K562 (cell line): ENCODE results near the gene MAP1LC3B.

ENCODE experiments used
- CREB1 ChIP-seq, 2 experiments: sonication (generic) in 1 of 2; formaldehyde crosslinking in 1 of 2; IDR thresholded peaks; 2 replicates each; pipeline versions ENCODE4 v1.6.1 to v1.8.0; 2012 to 2022; ENCODE audit warnings: inconsistent platforms in 1 of 2, mild to moderate bottlenecking in 1 of 2, missing genetic modification reagents in 1 of 2, moderate library complexity in 1 of 2
- CTCF ChIP-seq, 3 experiments: IDR thresholded peaks in 2 of 3; conservative IDR thresholded peaks in 1 of 3; 2 replicates each; pipeline ENCODE4 v1.5.1; 2011 to 2012; ENCODE audit warnings: low read length in 3 of 3, mild to moderate bottlenecking in 3 of 3, control low read depth in 2 of 3, improper control_type of control experiment in 1 of 3, inconsistent platforms in 1 of 3, low read depth in 1 of 3, mixed read lengths in 1 of 3, moderate library complexity in 1 of 3; ENCODE audit not compliant: insufficient read depth in 2 of 3
- IRF2 ChIP-seq: sonication (generic); formaldehyde crosslinking; IDR thresholded peaks from 2 replicates; pipeline ENCODE4 v1.8.1; 2022; ENCODE audit warnings: mild to moderate bottlenecking, missing genetic modification reagents
- MYC ChIP-seq, 2 experiments: fragments of 250-450 bp in 1 of 2; sonication (Bioruptor Pico) in 1 of 2; IDR thresholded peaks; 2 replicates each; pipeline versions ENCODE4 v1.5.1 to v1.6.1; 2012 to 2021; ENCODE audit warnings: low read depth in 2 of 2, borderline replicate concordance in 1 of 2, improper control_type of control experiment in 1 of 2, low read length in 1 of 2, mild to moderate bottlenecking in 1 of 2, moderate library complexity in 1 of 2
- POLR2AphosphoS5 ChIP-seq: IDR thresholded peaks from 2 replicates; pipeline ENCODE4 v1.6.1; 2011; ENCODE audit warnings: mild to moderate bottlenecking, low read depth, low read length, moderate library complexity; ENCODE audit not compliant: control insufficient read depth, insufficient read depth
- RFX5 ChIP-seq: IDR thresholded peaks from 2 replicates; pipeline ENCODE4 v1.6.1; 2011; ENCODE audit warnings: low read depth, mild to moderate bottlenecking, improper control_type of control experiment, low read length
- TAF1 ChIP-seq: IDR thresholded peaks from 2 replicates; pipeline ENCODE4 v1.6.1; 2011; ENCODE audit warnings: mild to moderate bottlenecking, low read length, moderate library complexity; ENCODE audit not compliant: insufficient read depth, control insufficient read depth, severe bottlenecking; ENCODE audit errors: extremely low read depth
- TARDBP ChIP-seq: fragments of 450-650 bp; IDR thresholded peaks from 2 replicates; pipeline ENCODE4 v1.6.1; 2016
- YY1 ChIP-seq, 3 experiments: IDR thresholded peaks; 2 replicates each; pipeline ENCODE4 v1.6.1; 2011; ENCODE audit warnings: low read length in 2 of 3, mild to moderate bottlenecking in 2 of 3, moderate library complexity in 2 of 3, borderline replicate concordance in 1 of 3, control low read depth in 1 of 3, low read depth in 1 of 3; ENCODE audit not compliant: insufficient read depth in 3 of 3, insufficient replicate concordance in 2 of 3, control insufficient read depth in 1 of 3, insufficient read length in 1 of 3; ENCODE audit errors: extremely low read depth in 1 of 3
- ZNF766 ChIP-seq: fragments of 200-800 bp; sonication (Bioruptor generic); conservative IDR thresholded peaks from 2 replicates; pipeline ENCODE4 v1.6.1; 2016; ENCODE audit warnings: missing genetic modification characterization, missing compliant biosample characterization
- TF ChIP-seq, protein P1 (sequence below): sonication (generic); formaldehyde crosslinking; IDR thresholded peaks from 2 replicates; pipeline ENCODE4 v1.9.0; 2022; ENCODE audit warnings: mild to moderate bottlenecking, missing genetic modification reagents

DNA sequence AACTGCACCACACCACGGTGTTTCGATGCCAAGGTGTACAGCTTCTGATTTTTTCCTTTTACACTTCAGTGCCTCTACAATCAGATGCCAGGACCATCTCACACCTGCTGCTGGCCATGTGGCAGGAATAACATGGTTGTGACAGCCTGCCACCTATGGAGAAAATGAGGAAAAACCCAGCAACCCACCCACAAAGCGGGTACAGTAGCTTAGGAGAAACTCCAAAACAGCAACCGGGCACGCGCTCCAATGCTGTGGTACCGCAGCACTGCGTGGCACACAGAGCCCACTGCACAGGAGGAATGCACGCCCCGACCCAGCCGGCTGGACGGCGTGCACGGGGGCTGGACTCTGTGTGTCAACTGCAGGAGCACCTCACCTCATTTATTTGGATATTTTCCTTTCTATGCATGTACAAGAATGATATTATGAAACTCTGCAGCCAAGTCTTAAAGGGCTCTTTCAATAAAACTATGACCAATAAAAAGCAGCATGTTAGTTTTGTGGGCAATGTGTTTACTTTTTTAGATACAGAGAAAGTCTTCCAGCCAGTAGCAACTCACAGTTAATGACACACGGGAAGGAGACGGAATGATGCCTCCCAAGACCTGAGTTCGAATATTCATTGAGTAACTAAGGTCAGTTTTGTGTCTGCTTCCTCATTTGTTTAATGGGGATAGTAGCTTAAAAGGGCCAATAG lies 45.9 kb downstream of the MAP1LC3B start:
- TF ChIP-seq ZNF766 (CRISPR knock-in tag): no peak
- no peak for TF ChIP-seq TARDBP
- no peak for TF ChIP-seq YY1 (IDR thresholded peaks at IDR 0.05; ENCODE audit: borderline replicate concordance in 1 of 3, control insufficient read depth in 1 of 3, extremely low read depth in 1 of 3, insufficient read depth in 3 of 3, insufficient read length in 1 of 3, insufficient replicate concordance in 2 of 3, low read depth in 1 of 3, low read length in 2 of 3)
- TF ChIP-seq CREB1 (IDR thresholded peaks at IDR 0.05): no peak
- no peak for TF ChIP-seq CREB1 (CRISPR knock-in tag; IDR thresholded peaks at IDR 0.05)
- TF ChIP-seq TAF1: no peak
- TF ChIP-seq CTCF (IDR thresholded peaks at IDR 0.05 in 2 of 3, conservative IDR thresholded peaks at IDR 0.05 in 1 of 3; ENCODE audit: insufficient read depth in 2 of 3, low read depth in 1 of 3, low read length in 3 of 3): no peak
- no peak for TF ChIP-seq RFX5
- no peak for TF ChIP-seq POLR2AphosphoS5
- TF ChIP-seq, protein P1, sequence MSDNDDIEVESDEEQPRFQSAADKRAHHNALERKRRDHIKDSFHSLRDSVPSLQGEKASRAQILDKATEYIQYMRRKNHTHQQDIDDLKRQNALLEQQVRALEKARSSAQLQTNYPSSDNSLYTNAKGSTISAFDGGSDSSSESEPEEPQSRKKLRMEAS: no peak
- TF ChIP-seq MYC (IDR thresholded peaks at IDR 0.05; ENCODE audit: low read depth, low read length): no peak
- no peak for TF ChIP-seq MYC (CRISPR knock-in tag; IDR thresholded peaks at IDR 0.05; ENCODE audit: borderline replicate concordance, low read depth)
- TF ChIP-seq IRF2 (CRISPR knock-in tag): no peak
